A549 (cell line): Measurements from ENCODE around the gene LIPA. TPM values are rescaled to one million over a fixed set of nuclear protein-coding genes. Genes with fewer than 3 reads are reported as not detected.

Experiments used
- ATAC-seq, 2 experiments: fragments of 200-7000 bp in 1 of 2; fragments of >200 bp in 1 of 2; cut with Nextera tagmentation in 1 of 2; cut with Tn5 transposase in 1 of 2; 3 replicates each; pipeline versions ENCODE4 v1.8.0 to v1.9.1; 2018 to 2020; ENCODE audit warnings: mild to moderate bottlenecking in 1 of 2, moderate library complexity in 1 of 2
- CTCF ChIA-PET: fragments of 300-600 bp; sonication (Branson Sonifier 250); formaldehyde crosslinking; extraction: SDS; loops from one replicate; lab custom pipeline; 2021; ENCODE audit warnings: antibody characterized with exemption, inconsistent platforms; lab: Yijun Ruan, JAX
- POLR2A ChIA-PET: fragments of 350-600 bp; formaldehyde crosslinking; extraction: SDS; loops from one replicate; lab custom pipeline; 2021; ENCODE audit warnings: antibody characterized with exemption, inconsistent platforms; lab: Yijun Ruan, JAX
- DNase-seq, 2 experiments: peaks; one replicate each; pipeline versions ENCODE4 v3.0.0 to v3.0.0-alpha.2; 2011 to 2016; ENCODE audit warnings: low read depth in 1 of 2, low spot score in 1 of 2
- FAIRE-seq: peaks from 2 replicates; lab custom pipeline; 2011; peaks lifted over from hg19 to GRCh38; lab: Jason Lieb, UNC
- H3K27ac ChIP-seq, 2 experiments: fragments of >200 bp; sonication (Bioruptor Twin); formaldehyde crosslinking; 3 replicates each; pipeline ENCODE4 v1.5.1; 2016 to 2017
- H3K4me1 ChIP-seq: fragments of >200 bp; sonication (Bioruptor Twin); formaldehyde crosslinking; 3 replicates; pipeline ENCODE4 v1.6.1; 2016
- H3K4me2 ChIP-seq: fragments of >200 bp; sonication (Bioruptor Twin); formaldehyde crosslinking; 3 replicates; pipeline ENCODE4 v1.6.1; 2016
- H3K4me3 ChIP-seq: fragments of >200 bp; sonication (Bioruptor Twin); formaldehyde crosslinking; 3 replicates; pipeline ENCODE4 v1.5.1; 2016
- H3K9me3 ChIP-seq: fragments of >200 bp; sonication (Bioruptor Twin); formaldehyde crosslinking; 3 replicates; pipeline ENCODE4 v1.6.1; 2016
- CHD4 ChIP-seq: fragments of 200-600 bp; sonication (generic); IDR thresholded peaks from 2 replicates; pipeline ENCODE4 v1.6.1; 2016; ENCODE audit warnings: antibody characterized with exemption, mild to moderate bottlenecking, borderline replicate concordance
- EHMT2 ChIP-seq: fragments of 200-600 bp; sonication (generic); IDR thresholded peaks from 2 replicates; pipeline ENCODE4 v1.6.1; 2016; ENCODE audit warnings: antibody characterized with exemption, low read depth, mild to moderate bottlenecking, moderate library complexity
- FOSB ChIP-seq: fragments of 250-450 bp; sonication (Bioruptor Pico); IDR thresholded peaks from 2 replicates; pipeline ENCODE4 v1.5.0; 2020; ENCODE audit warnings: mild to moderate bottlenecking, moderate library complexity
- FOXS1 ChIP-seq: fragments of 250-450 bp; sonication (Bioruptor Pico); IDR thresholded peaks from 2 replicates; pipeline ENCODE4 v1.5.0; 2020; ENCODE audit warnings: mild to moderate bottlenecking, moderate library complexity
- GATA3 ChIP-seq: IDR thresholded peaks from 2 replicates; pipeline ENCODE4 v1.6.1; 2012; ENCODE audit warnings: borderline replicate concordance
- HOXB13 ChIP-seq: fragments of 250-450 bp; sonication (Bioruptor Pico); IDR thresholded peaks from 2 replicates; pipeline ENCODE4 v1.5.0; 2020; ENCODE audit warnings: low read depth, mild to moderate bottlenecking, moderate library complexity
- JUNB ChIP-seq: fragments of >200 bp; sonication (Bioruptor Twin); formaldehyde crosslinking; IDR thresholded peaks from 2 replicates; pipeline ENCODE4 v1.6.1; 2016
- KDM1A ChIP-seq: fragments of 200-600 bp; sonication (generic); IDR thresholded peaks from 2 replicates; pipeline ENCODE4 v1.6.1; 2016; ENCODE audit warnings: low read depth, mild to moderate bottlenecking
- MYC ChIP-seq: IDR thresholded peaks from 2 replicates; pipeline ENCODE4 v1.6.1; 2012; ENCODE audit warnings: mild to moderate bottlenecking, inconsistent platforms, low read length, improper control_type of control experiment, borderline replicate concordance
- POLR2A ChIP-seq: IDR thresholded peaks from 2 replicates; pipeline ENCODE4 v1.6.1; 2012; ENCODE audit warnings: mild to moderate bottlenecking, low read length
- POLR2AphosphoS2 ChIP-seq: conservative IDR thresholded peaks from 2 replicates; pipeline ENCODE4 v1.6.1; 2012; ENCODE audit warnings: low read length, improper control_type of control experiment, inconsistent platforms
- RAD21 ChIP-seq, 2 experiments: fragments of >200 bp in 1 of 2; sonication (Bioruptor Twin) in 1 of 2; formaldehyde crosslinking in 1 of 2; IDR thresholded peaks in 1 of 2; conservative IDR thresholded peaks in 1 of 2; 2 replicates in 1 of 2; 3 replicates in 1 of 2; pipeline ENCODE4 v1.6.1; 2012 to 2018; ENCODE audit warnings: inconsistent platforms in 1 of 2
- RARB ChIP-seq: fragments of 250-450 bp; sonication (Bioruptor Pico); IDR thresholded peaks from 2 replicates; pipeline ENCODE4 v1.8.0; 2021; ENCODE audit warnings: mild to moderate bottlenecking, moderate library complexity
- RCOR1 ChIP-seq: fragments of 150-350 bp; IDR thresholded peaks from 2 replicates; pipeline ENCODE4 v1.6.1; 2014; ENCODE audit warnings: antibody characterized with exemption, low read length, low read depth
- RFX5 ChIP-seq: fragments of 450-650 bp; IDR thresholded peaks from 2 replicates; pipeline ENCODE4 v1.7.1; 2014; ENCODE audit warnings: antibody characterized with exemption, mild to moderate bottlenecking, moderate library complexity
- TFCP2L1 ChIP-seq: fragments of 250-450 bp; sonication (Bioruptor Pico); IDR thresholded peaks from 2 replicates; pipeline ENCODE4 v1.5.0; 2021; ENCODE audit warnings: mild to moderate bottlenecking
- TP53 ChIP-seq: fragments of 250-450 bp; sonication (Bioruptor Pico); IDR thresholded peaks from 2 replicates; pipeline ENCODE4 v1.5.0; 2021; ENCODE audit warnings: mild to moderate bottlenecking, moderate library complexity
- USF2 ChIP-seq: fragments of 450-650 bp; IDR thresholded peaks from 2 replicates; pipeline ENCODE4 v1.6.1; 2014; ENCODE audit warnings: antibody characterized with exemption
- ZSCAN20 ChIP-seq: fragments of 250-450 bp; sonication (Bioruptor Pico); IDR thresholded peaks from 2 replicates; pipeline ENCODE4 v1.8.0; 2022; ENCODE audit warnings: mild to moderate bottlenecking, moderate library complexity
- WGBS: methylation state at CpG from one replicate; pipeline ENCODE4 v1.1.6; 2017; ENCODE audit errors: missing lambda C conversion rate; 5-methylcytosine and 5-hydroxymethylcytosine counted together
- polyA plus RNA-seq, 4 experiments: library from polyadenylated mRNA; depleted of rRNA in 3 of 4; stranded (reverse); fragments of >200 nt; fragmentation: RNase III in 1 of 4; extraction: RNeasy Plus Mini Kit Qiagen cat#74134 plus additional on column Dnase treatment in 1 of 4; gene quantifications; 2 replicates in 3 of 4; 3 replicates in 1 of 4; pipeline ENCODE4 v1.2.3, GENCODE V29; 2011 to 2017
- TF ChIP-seq, protein P1 (sequence below): fragments of >200 bp; sonication (Bioruptor Twin); formaldehyde crosslinking; IDR thresholded peaks from 2 replicates; pipeline ENCODE4 v1.6.1; 2016
- TF ChIP-seq, protein P2 (sequence below): fragments of >200 bp; sonication (Bioruptor Twin); formaldehyde crosslinking; IDR thresholded peaks from 3 replicates; pipeline ENCODE4 v1.5.1; 2016
- TF ChIP-seq, protein P3 (sequence below): fragments of 250-450 bp; sonication (Bioruptor Pico); IDR thresholded peaks from 2 replicates; pipeline ENCODE4 v1.5.0; 2021; ENCODE audit warnings: mild to moderate bottlenecking, moderate library complexity, borderline replicate concordance

Gene LIPA
- polyA plus RNA-seq, 2 of the 4 experiments (the other 2 are of a cell fraction), result 51.2 to 80.2 TPM

GRCh38 chr10:89301232-89301631 is 49.7 kb upstream of the LIPA start:
- WGBS, result 14% methylated on average over 2 of the region's 2 CpGs
- Histone ChIP-seq H3K4me3 (peak overlapping the region; percentile 38), H3K9me3 (peaks cover 3% of the 10 kb centered on the region; the same call in 1 of the 3 replicates), H3K4me2 (peak overlapping the region; percentile 88), H3K4me1 (peaks cover 19% of the 10 kb centered on the region; the same call in 2 of the 3 replicates), H3K27ac (peak overlapping the region; percentile 70 to 83)
- no peak for TF ChIP-seq MYC
- TF ChIP-seq RCOR1, result no peak
- no peak for TF ChIP-seq RARB
- TF ChIP-seq, protein P1, sequence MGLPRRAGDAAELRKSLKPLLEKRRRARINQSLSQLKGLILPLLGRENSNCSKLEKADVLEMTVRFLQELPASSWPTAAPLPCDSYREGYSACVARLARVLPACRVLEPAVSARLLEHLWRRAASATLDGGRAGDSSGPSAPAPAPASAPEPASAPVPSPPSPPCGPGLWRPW, result no peak
- no peak for TF ChIP-seq JUNB
- TF ChIP-seq, protein P2, sequence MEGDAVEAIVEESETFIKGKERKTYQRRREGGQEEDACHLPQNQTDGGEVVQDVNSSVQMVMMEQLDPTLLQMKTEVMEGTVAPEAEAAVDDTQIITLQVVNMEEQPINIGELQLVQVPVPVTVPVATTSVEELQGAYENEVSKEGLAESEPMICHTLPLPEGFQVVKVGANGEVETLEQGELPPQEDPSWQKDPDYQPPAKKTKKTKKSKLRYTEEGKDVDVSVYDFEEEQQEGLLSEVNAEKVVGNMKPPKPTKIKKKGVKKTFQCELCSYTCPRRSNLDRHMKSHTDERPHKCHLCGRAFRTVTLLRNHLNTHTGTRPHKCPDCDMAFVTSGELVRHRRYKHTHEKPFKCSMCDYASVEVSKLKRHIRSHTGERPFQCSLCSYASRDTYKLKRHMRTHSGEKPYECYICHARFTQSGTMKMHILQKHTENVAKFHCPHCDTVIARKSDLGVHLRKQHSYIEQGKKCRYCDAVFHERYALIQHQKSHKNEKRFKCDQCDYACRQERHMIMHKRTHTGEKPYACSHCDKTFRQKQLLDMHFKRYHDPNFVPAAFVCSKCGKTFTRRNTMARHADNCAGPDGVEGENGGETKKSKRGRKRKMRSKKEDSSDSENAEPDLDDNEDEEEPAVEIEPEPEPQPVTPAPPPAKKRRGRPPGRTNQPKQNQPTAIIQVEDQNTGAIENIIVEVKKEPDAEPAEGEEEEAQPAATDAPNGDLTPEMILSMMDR, result no peak
- TF ChIP-seq GATA3, result no peak
- no peak for TF ChIP-seq ZSCAN20 (CRISPR knock-in tag)
- DNase-seq, result peak in 1 of 2 experiments; percentile 13
- ChIA-PET CTCF (interaction anchor here (1.5 to 1.6 kb wide), 3 partner anchors 24 to 68 kb away, joined by 3 to 9 read pairs (median 3); no protein-coding TSS in a partner anchor), POLR2A (interaction anchor here (0.7 to 1.9 kb wide), 4 partner anchors 23 to 52 kb away, joined by 3 to 12 read pairs (median 6); partner anchors contain the start of genes IFIT3 and LIPA)
- ATAC-seq, result peak; percentile 61 to 64
- no peak for FAIRE-seq

DNA sequence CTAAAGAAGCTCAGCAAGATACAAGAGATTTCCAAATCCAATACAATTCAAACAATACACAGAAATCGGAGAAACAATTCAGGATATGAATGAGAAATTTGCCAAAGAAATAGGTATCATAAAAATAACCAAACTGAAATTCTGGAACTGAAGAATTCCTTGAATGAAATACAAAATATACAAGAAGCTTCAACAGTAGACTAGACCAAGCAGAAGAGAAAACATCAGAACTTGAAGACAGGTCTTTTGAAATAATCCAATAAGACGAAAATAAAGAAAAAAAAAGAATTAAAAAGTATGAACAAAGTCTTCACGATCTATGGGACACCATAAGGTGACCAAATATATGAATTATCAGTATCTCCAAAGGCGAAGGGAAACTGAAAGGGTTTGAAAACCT is 47.5 kb upstream of the LIPA start:
- no peak for ATAC-seq
- no peak overlapping the region for H3K4me3 ChIP-seq
- no peak overlapping the region for H3K27ac ChIP-seq
- H3K9me3 ChIP-seq, result peaks cover 3% of the 10 kb centered on the region; the same call in 1 of the 3 replicates
- TF ChIP-seq TFCP2L1 (CRISPR knock-in tag), result no peak
- TF ChIP-seq, protein P3, sequence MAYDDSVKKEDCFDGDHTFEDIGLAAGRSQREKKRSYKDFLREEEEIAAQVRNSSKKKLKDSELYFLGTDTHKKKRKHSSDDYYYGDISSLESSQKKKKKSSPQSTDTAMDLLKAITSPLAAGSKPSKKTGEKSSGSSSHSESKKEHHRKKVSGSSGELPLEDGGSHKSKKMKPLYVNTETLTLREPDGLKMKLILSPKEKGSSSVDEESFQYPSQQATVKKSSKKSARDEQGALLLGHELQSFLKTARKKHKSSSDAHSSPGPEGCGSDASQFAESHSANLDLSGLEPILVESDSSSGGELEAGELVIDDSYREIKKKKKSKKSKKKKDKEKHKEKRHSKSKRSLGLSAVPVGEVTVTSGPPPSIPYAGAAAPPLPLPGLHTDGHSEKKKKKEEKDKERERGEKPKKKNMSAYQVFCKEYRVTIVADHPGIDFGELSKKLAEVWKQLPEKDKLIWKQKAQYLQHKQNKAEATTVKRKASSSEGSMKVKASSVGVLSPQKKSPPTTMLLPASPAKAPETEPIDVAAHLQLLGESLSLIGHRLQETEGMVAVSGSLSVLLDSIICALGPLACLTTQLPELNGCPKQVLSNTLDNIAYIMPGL (CRISPR knock-in tag), result no peak
- TF ChIP-seq RAD21 (conservative IDR thresholded peaks at IDR 0.05 in 1 of 2, IDR thresholded peaks at IDR 0.05 in 1 of 2), result no peak
- no peak for TF ChIP-seq USF2
- TF ChIP-seq RFX5, result no peak
- TF ChIP-seq RARB, result no peak
- no peak for DNase-seq
- FAIRE-seq, result no peak
- peaks cover 22% of the 10 kb centered on the region; the same call in 2 of the 3 replicates for H3K4me1 ChIP-seq
- H3K4me2 ChIP-seq, result no peak overlapping the region
- CTCF ChIA-PET, result interaction anchor here (0.7 to 1.3 kb wide), 2 partner anchors 70 to 90 kb away, joined by 3 read pairs; no protein-coding TSS in a partner anchor
- WGBS, result 75% methylated on average over 4 of the region's 4 CpGs
- POLR2A ChIA-PET, result no interaction called here

- TF ChIP-seq TP53 (CRISPR knock-in tag) (no peak), ZSCAN20 (CRISPR knock-in tag) (no peak), JUNB (no peak), POLR2A (no peak), FOXS1 (CRISPR knock-in tag) (no peak), KDM1A (no peak), POLR2AphosphoS2 (no peak), CHD4 (no peak), FOSB (CRISPR knock-in tag) (no peak), HOXB13 (CRISPR knock-in tag) (no peak), EHMT2 (no peak)
- TF ChIP-seq, protein P2, result no peak
- TF ChIP-seq, protein P3 (CRISPR knock-in tag), result no peak
- TF ChIP-seq, protein P1, result no peak
- Histone ChIP-seq H3K27ac (no peak overlapping the region), H3K9me3 (peaks cover 3% of the 10 kb centered on the region; the same call in 1 of the 3 replicates), H3K4me3 (no peak overlapping the region), H3K4me2 (no peak overlapping the region), H3K4me1 (peaks cover 21% of the 10 kb centered on the region; the same call in 2 of the 3 replicates)
- POLR2A ChIA-PET, result no interaction called here
- ATAC-seq (no peak), FAIRE-seq (no peak), DNase-seq (no peak)
- 95% methylated on average over 5 of the region's 5 CpGs for WGBS
- CTCF ChIA-PET, result no interaction called here
Measured at GRCh38 chr10:89297791-89298190, 46.2 kb upstream of the LIPA start.
